Activated CD4-positive, alpha-beta memory T cell treated with anti-CD3 and anti-CD28 coated beads, Interleukin-2, amount 10 ng/mL, durations not matched to agents 7 days and 5 days (primary cell): Measurements from ENCODE around the gene PNMA6E. TPM values are rescaled to one million over a fixed set of nuclear protein-coding genes. Genes with fewer than 3 reads are reported as not detected.

Experiments used
- CTCF ChIA-PET: fragments of 350-600 bp; sonication (Branson Sonifier 250); formaldehyde crosslinking; loops from one replicate; lab custom pipeline; 2021; ENCODE audit warnings: antibody characterized with exemption, inconsistent platforms; lab: Charles Lee
- POLR2A ChIA-PET: fragments of 350-600 bp; sonication (Branson Sonifier 250); formaldehyde crosslinking; loops from one replicate; lab custom pipeline; 2021; ENCODE audit warnings: antibody characterized with exemption; lab: Charles Lee
- DNase-seq: peaks from one replicate; pipeline ENCODE4 v3.0.0-alpha.2; 2020
- H3K27ac Mint-ChIP-seq: one replicate; pipeline ENCODE4 v1.8.0; 2021; ENCODE audit warnings: mild to moderate bottlenecking, mixed read lengths
- H3K27me3 Mint-ChIP-seq: one replicate; pipeline ENCODE4 v1.8.0; 2021; ENCODE audit warnings: mixed read lengths
- H3K36me3 Mint-ChIP-seq: one replicate; pipeline ENCODE4 v1.8.0; 2021; ENCODE audit warnings: low read depth, mixed read lengths
- H3K4me1 Mint-ChIP-seq: one replicate; pipeline ENCODE4 v1.8.0; 2021; ENCODE audit warnings: mixed read lengths
- H3K4me3 Mint-ChIP-seq: one replicate; pipeline ENCODE4 v1.8.0; 2021; ENCODE audit warnings: mild to moderate bottlenecking, mixed read lengths
- H3K9me3 Mint-ChIP-seq: one replicate; pipeline ENCODE4 v1.8.0; 2021; ENCODE audit warnings: mixed read lengths
- total RNA-seq, 2 experiments: library from RNA; stranded (reverse); gene quantifications; one replicate each; pipeline ENCODE4 v1.2.3, GENCODE V29; 2021

Gene PNMA6E
- total RNA-seq, 2 experiments from 2014 or later: not detected

DNA sequence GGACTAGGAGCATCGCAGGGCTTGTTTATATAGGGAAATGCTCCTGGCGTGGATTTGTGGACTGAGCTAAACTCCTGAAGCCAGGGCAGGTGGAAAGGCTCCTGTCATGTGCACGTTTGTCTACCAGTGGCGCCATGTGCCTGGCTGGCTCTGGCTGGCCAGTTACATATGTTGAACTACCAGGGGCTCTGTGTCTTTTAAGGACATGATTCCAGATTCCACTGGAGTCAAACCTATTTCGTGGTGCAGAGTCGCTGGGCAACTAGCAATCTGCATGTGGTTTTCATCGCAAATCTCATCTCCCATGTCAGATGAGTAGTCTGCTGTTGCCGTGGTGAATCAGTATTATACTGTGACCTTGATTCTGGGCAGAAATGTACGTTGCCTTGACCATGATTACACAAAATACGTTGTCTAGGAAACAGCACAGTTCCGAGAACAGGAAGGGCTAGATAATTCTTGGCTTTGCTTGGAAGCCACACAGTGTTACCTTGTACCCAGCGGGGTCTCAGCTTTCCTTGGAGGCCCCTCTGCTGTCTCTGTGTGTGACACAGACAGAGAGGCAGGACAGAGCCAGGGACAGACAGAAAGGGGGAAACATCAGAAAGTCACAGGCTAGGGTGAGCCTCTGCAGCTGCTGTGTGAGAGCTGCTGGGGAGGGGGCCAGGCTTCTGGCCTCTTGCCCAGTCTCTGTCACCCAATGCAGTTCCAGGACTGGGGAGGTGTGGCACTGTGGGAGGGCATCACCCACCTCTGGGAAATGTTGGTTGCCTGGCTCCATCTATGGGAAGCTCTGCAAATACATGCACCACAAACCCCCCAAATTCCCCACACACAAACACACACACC lies 19.2 kb downstream of the PNMA6E start:
- H3K27me3 Mint-ChIP-seq: no peaks in the 10 kb centered on the region
- CTCF ChIA-PET: interaction anchor here (0.6 to 1.4 kb wide), 3 partner anchors 39 to 1025 kb away, joined by 3 to 5 read pairs (median 3); no protein-coding TSS in a partner anchor
- no peak overlapping the region for H3K4me3 Mint-ChIP-seq

DNA sequence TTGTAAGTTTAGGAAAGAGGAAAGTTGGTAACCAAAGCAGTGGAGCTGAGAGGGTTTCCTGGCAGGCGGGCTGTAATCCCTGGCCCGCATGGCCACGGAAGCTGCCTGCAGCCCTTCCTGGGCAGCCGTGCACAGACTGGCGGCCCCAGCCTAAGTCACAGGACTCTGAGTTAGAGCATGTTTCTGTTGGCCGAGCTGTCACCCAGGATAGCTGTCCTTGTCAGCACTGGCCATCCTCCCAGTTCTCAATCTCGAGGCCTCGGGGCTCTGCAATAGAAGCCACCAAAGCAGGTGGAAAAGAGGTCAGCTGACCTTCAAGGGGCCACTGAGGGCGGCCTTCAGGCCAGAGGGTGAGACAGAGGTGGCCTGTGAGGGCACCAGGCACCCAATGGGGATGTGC lies 20.5 kb downstream of the PNMA6E start:
- CTCF ChIA-PET: interaction anchor here (0.9 to 1.4 kb wide), 2 partner anchors 19 to 348 kb away, joined by 3 to 5 read pairs; no protein-coding TSS in a partner anchor
- POLR2A ChIA-PET: no interaction called here
- H3K36me3 Mint-ChIP-seq: no peaks in the 10 kb centered on the region
- H3K27ac Mint-ChIP-seq: no peak overlapping the region
- H3K4me3 Mint-ChIP-seq: no peak overlapping the region
- H3K27me3 Mint-ChIP-seq: no peaks in the 10 kb centered on the region
- H3K4me1 Mint-ChIP-seq: peaks cover 2% of the 10 kb centered on the region
- DNase-seq: no peak
- no peaks in the 10 kb centered on the region for H3K9me3 Mint-ChIP-seq

More for the DNA sequence above, 19.2 kb downstream of the PNMA6E start:
- DNase-seq: peak; percentile 40
- Mint-ChIP-seq H3K36me3 (no peaks in the 10 kb centered on the region), H3K4me1 (peaks cover 2% of the 10 kb centered on the region), H3K9me3 (no peaks in the 10 kb centered on the region), H3K27ac (no peak overlapping the region)
- POLR2A ChIA-PET: interaction anchor here (0.9 kb wide), 1 partner anchor 47 kb away, joined by 3 read pairs; the partner anchor contains the start of gene ZNF275

DNA sequence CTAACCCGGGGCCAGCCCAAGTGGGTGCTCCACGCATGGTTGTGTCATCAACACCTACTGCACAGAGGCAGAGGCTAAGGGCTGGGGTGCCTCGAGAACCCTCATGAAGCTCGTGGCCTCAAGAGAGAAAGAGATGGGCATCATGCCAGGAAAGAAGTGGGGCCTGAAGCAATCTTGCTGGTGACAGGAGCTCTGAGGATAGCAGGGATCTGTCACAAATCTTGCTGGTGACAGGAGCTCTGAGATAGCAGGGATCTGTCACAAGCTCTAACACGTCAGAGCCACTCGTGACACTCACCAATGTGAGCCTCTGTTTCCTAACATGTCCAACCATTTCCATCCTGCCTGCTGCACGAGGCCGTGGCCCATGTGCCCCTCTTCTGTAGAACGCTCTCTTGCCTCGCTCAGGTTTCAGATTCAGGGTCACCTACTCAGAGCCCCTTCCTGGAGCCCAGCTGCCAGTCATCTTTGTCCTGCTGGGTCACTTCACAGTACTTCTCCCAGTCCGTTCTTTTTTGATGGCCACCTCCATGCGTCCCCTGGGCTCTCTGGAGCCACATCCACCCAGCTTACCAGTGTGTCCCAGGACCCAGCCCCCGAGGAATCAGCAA lies 21.1 kb downstream of the PNMA6E start:
- ChIA-PET POLR2A (no interaction called here), CTCF (interaction anchor here (0.8 to 0.9 kb wide), 2 partner anchors 20 to 348 kb away, joined by 3 read pairs; no protein-coding TSS in a partner anchor)
- Mint-ChIP-seq H3K27me3 (no peaks in the 10 kb centered on the region), H3K36me3 (no peaks in the 10 kb centered on the region), H3K9me3 (no peaks in the 10 kb centered on the region), H3K27ac (no peak overlapping the region), H3K4me1 (peaks cover 2% of the 10 kb centered on the region), H3K4me3 (no peak overlapping the region)
- no peak for DNase-seq

DNA sequence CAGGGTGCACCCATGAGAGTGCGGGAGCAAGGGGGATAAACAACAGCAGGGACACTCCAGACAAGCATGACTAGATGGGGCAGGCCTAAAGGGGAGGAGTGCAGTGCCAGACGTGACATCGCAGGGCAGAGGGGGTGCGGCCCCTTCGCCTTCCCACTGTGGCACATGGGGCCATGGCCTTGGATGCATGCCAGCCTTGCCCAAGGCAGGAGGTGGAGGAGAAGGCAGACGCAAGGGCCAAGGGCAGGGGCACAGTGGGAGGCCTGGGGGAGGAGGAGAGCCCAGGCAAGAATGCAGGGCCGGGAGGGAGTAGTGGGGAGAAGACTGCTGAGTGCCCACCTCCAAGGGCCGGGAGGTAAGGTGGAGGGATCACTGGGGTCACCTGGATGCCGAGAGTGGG lies 21.6 kb downstream of the PNMA6E start:
- ChIA-PET CTCF (interaction anchor here (0.8 kb wide), 1 partner anchor 347 kb away, joined by 3 read pairs; no protein-coding TSS in a partner anchor), POLR2A (no interaction called here)
- H3K9me3 Mint-ChIP-seq: no peaks in the 10 kb centered on the region
- H3K4me1 Mint-ChIP-seq: peaks cover 2% of the 10 kb centered on the region
- DNase-seq: no peak
- H3K36me3 Mint-ChIP-seq: no peaks in the 10 kb centered on the region
- H3K4me3 Mint-ChIP-seq: no peak overlapping the region
- H3K27ac Mint-ChIP-seq: no peak overlapping the region
- no peaks in the 10 kb centered on the region for H3K27me3 Mint-ChIP-seq

DNA sequence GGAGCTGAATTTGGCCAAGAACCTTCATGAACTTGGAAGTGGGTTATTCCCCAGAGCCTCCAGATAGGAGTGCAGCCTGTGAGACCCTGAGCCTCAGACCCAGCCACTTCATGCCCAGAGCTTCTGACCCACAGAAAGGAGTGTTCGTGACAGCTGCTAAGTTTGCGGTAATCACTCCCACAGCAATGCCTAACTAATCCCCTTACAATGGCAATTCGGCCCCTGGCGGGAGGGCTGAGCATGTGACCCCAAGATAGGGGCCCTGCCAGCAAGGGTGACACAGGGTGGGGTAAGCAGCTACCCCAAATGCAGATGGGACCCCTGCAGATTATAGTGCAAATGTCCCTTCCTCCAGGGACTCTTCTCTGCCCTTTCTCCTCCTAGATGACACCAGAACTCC lies 22.5 kb downstream of the PNMA6E start:
- ChIA-PET CTCF (no interaction called here), POLR2A (no interaction called here)
- DNase-seq: no peak
- H3K9me3 Mint-ChIP-seq: no peaks in the 10 kb centered on the region
- H3K36me3 Mint-ChIP-seq: no peaks in the 10 kb centered on the region
- no peaks in the 10 kb centered on the region for H3K27me3 Mint-ChIP-seq
- H3K4me3 Mint-ChIP-seq: no peak overlapping the region
- no peak overlapping the region for H3K27ac Mint-ChIP-seq
- peaks cover 2% of the 10 kb centered on the region for H3K4me1 Mint-ChIP-seq

DNA sequence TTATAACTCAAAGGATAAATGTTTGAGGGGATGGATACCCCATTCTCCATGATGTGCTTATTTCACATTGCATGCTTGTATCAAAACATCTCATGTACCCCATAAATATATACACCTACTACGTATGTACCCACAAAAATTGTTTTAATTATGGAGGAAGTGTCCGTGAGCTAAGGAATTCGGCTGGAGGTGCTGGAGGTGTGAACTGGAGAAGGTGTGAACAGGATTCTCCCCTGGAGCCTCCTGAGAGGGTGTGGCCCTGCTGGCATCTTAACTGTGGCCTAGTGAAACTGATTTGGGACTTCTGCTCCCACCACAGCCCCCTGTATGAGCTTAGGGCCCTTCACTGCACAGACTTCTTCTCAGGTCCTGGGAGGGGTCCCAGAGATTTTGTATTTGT lies 23.4 kb downstream of the PNMA6E start:
- POLR2A ChIA-PET: no interaction called here
- H3K27ac Mint-ChIP-seq: no peak overlapping the region
- CTCF ChIA-PET: no interaction called here
- DNase-seq: no peak
- H3K4me3 Mint-ChIP-seq: no peak overlapping the region
- no peaks in the 10 kb centered on the region for H3K36me3 Mint-ChIP-seq
- no peaks in the 10 kb centered on the region for H3K9me3 Mint-ChIP-seq
- H3K4me1 Mint-ChIP-seq: peaks cover 2% of the 10 kb centered on the region
- H3K27me3 Mint-ChIP-seq: no peaks in the 10 kb centered on the region

DNA sequence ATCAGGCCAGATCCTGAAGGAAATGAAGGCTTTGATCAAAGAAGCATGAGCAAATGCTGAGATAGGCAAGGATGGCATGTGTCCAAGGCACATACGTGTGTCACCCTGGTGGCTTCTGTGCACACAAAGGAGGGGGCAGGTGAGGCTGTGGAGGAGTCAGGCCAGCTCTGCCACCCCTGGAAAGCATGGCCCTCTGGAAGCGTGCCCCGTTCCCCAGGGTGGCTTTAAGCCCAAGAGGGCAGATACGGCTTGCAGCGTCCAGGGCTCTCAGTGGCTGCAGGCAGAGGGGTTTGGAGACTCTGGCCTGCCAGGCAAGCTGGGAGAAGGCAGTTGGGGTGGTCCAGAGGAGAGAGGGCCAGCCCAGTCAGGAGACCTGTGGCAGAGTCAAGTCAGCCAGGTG lies 25.6 kb downstream of the PNMA6E start:
- DNase-seq: no peak
- ChIA-PET POLR2A (no interaction called here), CTCF (no interaction called here)
- H3K4me3 Mint-ChIP-seq: no peak overlapping the region
- no peaks in the 10 kb centered on the region for H3K36me3 Mint-ChIP-seq
- H3K27ac Mint-ChIP-seq: no peak overlapping the region
- H3K4me1 Mint-ChIP-seq: peaks cover 5% of the 10 kb centered on the region
- no peaks in the 10 kb centered on the region for H3K9me3 Mint-ChIP-seq
- H3K27me3 Mint-ChIP-seq: peaks cover 2% of the 10 kb centered on the region

DNA sequence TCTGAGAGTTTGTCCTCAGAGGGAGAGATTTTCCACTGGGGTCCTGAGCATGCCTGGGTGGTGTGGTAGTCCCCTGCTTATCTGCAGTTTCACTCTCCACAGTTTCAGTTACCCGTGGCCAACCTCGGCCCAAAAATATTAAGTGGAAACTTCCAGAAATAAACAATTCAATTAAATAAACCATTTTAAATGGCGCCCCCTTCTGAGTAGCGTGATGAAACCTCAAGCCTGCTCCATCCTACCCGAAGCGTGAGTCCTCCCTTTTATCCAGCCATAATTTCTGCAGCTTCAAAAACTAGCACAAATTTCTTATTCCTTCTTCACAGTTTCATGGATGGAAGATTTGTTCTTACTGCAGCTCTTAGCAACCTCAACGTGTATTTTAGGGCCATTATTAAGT lies 26.7 kb downstream of the PNMA6E start:
- ChIA-PET POLR2A (no interaction called here), CTCF (no interaction called here)
- no peak for DNase-seq
- Mint-ChIP-seq H3K4me1 (peaks cover 9% of the 10 kb centered on the region), H3K9me3 (no peaks in the 10 kb centered on the region), H3K4me3 (no peak overlapping the region), H3K36me3 (no peaks in the 10 kb centered on the region), H3K27ac (no peak overlapping the region), H3K27me3 (peaks cover 2% of the 10 kb centered on the region)

DNA sequence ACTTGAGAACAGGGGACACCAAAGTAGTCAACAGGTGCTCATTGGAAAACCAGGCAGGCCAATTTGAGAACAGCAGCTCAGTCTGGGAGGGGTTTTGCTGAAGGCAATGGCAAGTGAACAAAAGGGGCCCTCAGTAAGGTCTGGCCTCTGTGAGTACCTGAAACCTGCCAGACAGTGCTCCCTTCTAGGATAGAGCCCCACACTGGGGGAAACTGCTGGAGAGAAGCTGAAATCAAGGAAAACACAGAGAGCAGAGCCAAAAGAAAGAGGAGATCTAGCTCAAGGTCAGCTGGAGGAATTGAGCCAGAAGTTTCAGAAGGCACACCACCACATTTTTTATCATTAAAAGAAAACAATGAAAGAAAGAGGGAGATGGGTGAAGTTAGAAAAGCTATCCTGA lies 28.2 kb downstream of the PNMA6E start:
- CTCF ChIA-PET: interaction anchor here (0.7 kb wide), 1 partner anchor 65 kb away, joined by 6 read pairs; no protein-coding TSS in a partner anchor

DNA sequence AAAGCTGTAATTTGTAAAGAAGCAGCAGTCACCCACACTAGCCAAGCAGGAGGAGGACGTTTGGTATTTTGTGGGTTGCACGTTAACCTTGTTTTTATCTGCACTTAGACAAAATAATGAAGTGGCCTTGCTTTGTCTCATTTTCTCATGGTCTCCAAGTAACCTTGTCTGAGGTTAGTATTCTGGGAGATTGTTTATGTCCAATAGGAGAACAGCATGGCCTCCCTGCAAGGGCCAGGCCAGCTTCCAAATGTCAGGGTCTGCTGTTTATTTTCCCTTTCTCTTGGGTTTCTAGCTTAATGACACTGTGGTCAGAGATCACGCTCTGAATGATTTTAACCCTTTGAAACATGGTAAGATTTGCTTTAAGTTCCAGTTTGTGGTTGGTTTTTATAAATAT lies 29.9 kb downstream of the PNMA6E start:
- POLR2A ChIA-PET: no interaction called here
- H3K27me3 Mint-ChIP-seq: peaks cover 2% of the 10 kb centered on the region
- CTCF ChIA-PET: no interaction called here
- H3K27ac Mint-ChIP-seq: no peak overlapping the region
- H3K36me3 Mint-ChIP-seq: no peaks in the 10 kb centered on the region
- no peak overlapping the region for H3K4me3 Mint-ChIP-seq
- H3K4me1 Mint-ChIP-seq: peaks cover 9% of the 10 kb centered on the region
- no peak for DNase-seq
- no peaks in the 10 kb centered on the region for H3K9me3 Mint-ChIP-seq

More for the DNA sequence above, 28.2 kb downstream of the PNMA6E start:
- Mint-ChIP-seq H3K4me1 (peaks cover 9% of the 10 kb centered on the region), H3K36me3 (no peaks in the 10 kb centered on the region), H3K4me3 (no peak overlapping the region), H3K27ac (no peak overlapping the region), H3K27me3 (peaks cover 2% of the 10 kb centered on the region), H3K9me3 (no peaks in the 10 kb centered on the region)
- POLR2A ChIA-PET: no interaction called here
- DNase-seq: no peak

DNA sequence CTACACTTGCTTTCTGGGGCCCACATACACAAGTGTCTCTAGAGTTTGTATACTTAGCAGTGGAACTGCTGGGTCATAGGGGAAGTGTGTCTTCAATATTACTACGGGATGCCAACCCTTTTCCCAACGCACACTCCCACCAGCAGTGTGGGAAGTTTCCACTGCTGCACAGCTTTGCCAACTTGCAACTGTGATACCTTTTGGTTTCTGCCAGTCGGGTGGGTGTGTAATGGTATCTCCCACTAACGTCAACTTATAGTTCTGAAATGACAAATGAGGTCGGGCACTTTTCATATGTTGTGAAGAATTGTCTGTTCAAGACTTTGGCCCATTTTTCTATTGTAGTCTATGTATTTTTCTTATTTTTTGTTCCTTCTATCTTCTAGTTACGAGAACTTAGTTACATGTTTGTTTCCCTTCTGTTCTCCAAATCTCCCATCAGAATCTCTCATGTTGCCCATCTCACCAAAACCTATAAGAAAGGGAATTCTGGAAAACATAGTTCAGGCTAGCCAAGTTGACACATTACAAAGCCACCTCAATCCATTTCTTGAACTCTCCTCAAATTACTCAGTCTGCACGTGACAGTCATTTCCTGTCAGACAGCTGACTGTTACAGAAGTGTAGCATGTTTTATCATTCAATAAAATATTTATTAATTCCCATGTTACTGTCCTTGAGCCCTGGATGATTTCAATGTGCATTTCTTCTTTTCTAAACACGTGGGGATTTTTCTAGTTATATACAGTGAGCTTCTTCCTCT lies 30.7 kb downstream of the PNMA6E start:
- Mint-ChIP-seq H3K36me3 (no peaks in the 10 kb centered on the region), H3K4me1 (peaks cover 13% of the 10 kb centered on the region), H3K4me3 (no peak overlapping the region), H3K27me3 (peaks cover 2% of the 10 kb centered on the region), H3K27ac (no peak overlapping the region), H3K9me3 (no peaks in the 10 kb centered on the region)
- DNase-seq: no peak
- CTCF ChIA-PET: no interaction called here
- POLR2A ChIA-PET: no interaction called here

DNA sequence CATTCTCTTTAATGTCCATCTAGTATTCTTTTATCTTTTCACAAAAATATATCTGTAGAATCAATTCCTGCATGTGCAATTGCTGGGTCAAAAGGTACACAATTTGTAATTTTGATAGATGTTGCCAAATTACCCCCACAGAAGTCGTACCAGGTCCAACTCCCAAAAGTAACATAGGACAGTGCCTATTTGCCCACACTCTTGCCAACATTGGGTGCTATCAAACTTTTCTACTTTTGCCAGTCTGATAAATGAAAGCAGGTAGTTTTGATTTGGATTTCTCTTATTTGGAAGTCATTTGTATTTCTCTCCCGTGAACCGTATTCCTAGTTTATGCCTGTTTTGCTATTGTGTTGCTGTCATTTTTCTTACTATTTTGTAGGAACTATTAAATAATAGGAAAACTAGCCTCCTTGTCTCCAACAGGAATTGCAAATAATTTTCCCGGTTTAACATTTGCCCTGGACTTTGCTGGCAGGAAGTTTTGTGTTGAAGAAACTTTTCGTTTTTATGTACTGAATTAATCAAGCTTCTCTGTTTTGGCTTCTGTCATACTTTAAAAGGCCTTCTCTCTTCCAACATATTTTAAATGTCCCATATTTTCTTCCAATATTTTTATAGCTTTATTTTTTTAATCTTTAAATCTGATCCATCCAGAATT lies 34.1 kb downstream of the PNMA6E start:
- CTCF ChIA-PET: no interaction called here
- no peaks in the 10 kb centered on the region for H3K36me3 Mint-ChIP-seq
- H3K4me3 Mint-ChIP-seq: no peak overlapping the region

More for the DNA sequence above, 34.1 kb downstream of the PNMA6E start:
- peaks cover 2% of the 10 kb centered on the region for H3K27me3 Mint-ChIP-seq
- H3K4me1 Mint-ChIP-seq: peaks cover 13% of the 10 kb centered on the region
- no peak overlapping the region for H3K27ac Mint-ChIP-seq
- no peak for DNase-seq
- POLR2A ChIA-PET: no interaction called here
- no peaks in the 10 kb centered on the region for H3K9me3 Mint-ChIP-seq
